ENCODE measurements around the gene KDM2A.

DNA sequence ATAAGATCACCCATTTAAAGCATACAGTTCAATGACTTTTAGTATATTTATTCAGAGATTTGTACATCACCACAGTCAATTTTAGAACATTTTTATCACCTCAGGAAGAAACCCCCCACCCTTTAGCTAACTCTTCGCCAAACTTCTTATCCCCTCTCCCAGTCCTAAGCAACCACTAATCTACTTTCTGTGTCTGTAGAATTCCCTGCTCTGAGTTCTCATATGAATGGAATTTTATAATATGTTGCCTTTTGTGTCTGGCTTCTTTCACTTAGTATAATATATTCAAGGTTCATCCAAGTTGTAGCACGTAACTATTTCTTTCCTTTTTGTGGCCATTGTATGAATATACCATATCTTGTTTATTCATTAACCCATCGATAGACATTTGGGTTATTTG is 173.6 kb downstream of the KDM2A start:
- no peak for TF ChIP-seq POLR2A (IDR thresholded peaks at IDR 0.05)
- no peak for TF ChIP-seq CTCF (IDR thresholded peaks at IDR 0.05)

All from thyroid gland (tissue), 4 donors.